Measurements from ENCODE around the gene MACC1. TPM values are rescaled to one million over a fixed set of nuclear protein-coding genes. Genes with fewer than 3 reads are reported as not detected.

The MACC1 gene
- total and polyA plus RNA-seq, 2 of the 13 experiments (the other 11 are each of a cell fraction or from before 2014, with no cell fraction given), result 0.04 TPM; not detected in 1

GRCh38 chr7:20219062-20219445 lies 1.9 kb upstream of the MACC1 start:
- no peaks in the 10 kb centered on the region for H4K20me1 ChIP-seq (ENCODE audit: insufficient read depth, low read length)
- H3K27ac ChIP-seq (ENCODE audit: extremely low read length, insufficient read depth, low read length), result peak overlapping the region; percentile 90
- in situ Hi-C loops (cut with HindIII; ENCODE audit: extremely low pct_ligation_motif_present, low pct_unique_long_range_greater_than_20kb) (no loop called here), intact Hi-C loops (cut with micrococcal nuclease; ENCODE audit: unreplicated experiment) (loop anchor here (5.0 kb wide), 1 partner anchor 113 kb away; the partner anchor contains the start of gene ITGB8)
- DNase-seq (ENCODE audit: low spot score) (no peak), FAIRE-seq (no peak), ATAC-seq (peak; percentile 17)
- no peaks in the 10 kb centered on the region for H3K79me2 ChIP-seq (ENCODE audit: insufficient read depth, low read length)
- H3K27me3 ChIP-seq (ENCODE audit: control insufficient read depth in 1 of 2, insufficient read depth in 2 of 2, low read length in 2 of 2), result no peaks in the 10 kb centered on the region
- no TSS peak for BruUV-seq (replicated peaks)
- TF ChIP-seq, protein P1, sequence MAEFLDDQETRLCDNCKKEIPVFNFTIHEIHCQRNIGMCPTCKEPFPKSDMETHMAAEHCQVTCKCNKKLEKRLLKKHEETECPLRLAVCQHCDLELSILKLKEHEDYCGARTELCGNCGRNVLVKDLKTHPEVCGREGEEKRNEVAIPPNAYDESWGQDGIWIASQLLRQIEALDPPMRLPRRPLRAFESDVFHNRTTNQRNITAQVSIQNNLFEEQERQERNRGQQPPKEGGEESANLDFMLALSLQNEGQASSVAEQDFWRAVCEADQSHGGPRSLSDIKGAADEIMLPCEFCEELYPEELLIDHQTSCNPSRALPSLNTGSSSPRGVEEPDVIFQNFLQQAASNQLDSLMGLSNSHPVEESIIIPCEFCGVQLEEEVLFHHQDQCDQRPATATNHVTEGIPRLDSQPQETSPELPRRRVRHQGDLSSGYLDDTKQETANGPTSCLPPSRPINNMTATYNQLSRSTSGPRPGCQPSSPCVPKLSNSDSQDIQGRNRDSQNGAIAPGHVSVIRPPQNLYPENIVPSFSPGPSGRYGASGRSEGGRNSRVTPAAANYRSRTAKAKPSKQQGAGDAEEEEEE (CRISPR knock-in tag; IDR thresholded peaks at IDR 0.05; ENCODE audit: borderline replicate concordance), result 0 out of 2 replicates have a peak, but pooled peaks have one; percentile 14
- TF ChIP-seq ZNF451 (CRISPR knock-in tag; IDR thresholded peaks at IDR 0.05) (no peak), ZNF768 (CRISPR knock-in tag; IDR thresholded peaks at IDR 0.05) (no peak), JDP2 (CRISPR knock-in tag; IDR thresholded peaks at IDR 0.05; ENCODE audit: borderline replicate concordance) (no peak), NONO (IDR thresholded peaks at IDR 0.05) (no peak), NONO (CRISPR knock-in tag; conservative IDR thresholded peaks at IDR 0.05) (no peak), NFIC (IDR thresholded peaks at IDR 0.05; ENCODE audit: low read length) (no peak), ZNF12 (CRISPR knock-in tag; IDR thresholded peaks at IDR 0.05) (0 out of 2 replicates have a peak, but pooled peaks have one; percentile 3), ZBTB21 (CRISPR knock-in tag; IDR thresholded peaks at IDR 0.05) (no peak), CHD4 (IDR thresholded peaks at IDR 0.05; ENCODE audit: borderline replicate concordance, low read length) (0 out of 2 replicates have a peak, but pooled peaks have one; percentile 8), ZNF605 (CRISPR knock-in tag; IDR thresholded peaks at IDR 0.05) (0 out of 2 replicates have a peak, but pooled peaks have one; percentile 1), CBX5 (CRISPR knock-in tag; IDR thresholded peaks at IDR 0.05; ENCODE audit: borderline replicate concordance) (no peak)
- TF ChIP-seq, protein P2, sequence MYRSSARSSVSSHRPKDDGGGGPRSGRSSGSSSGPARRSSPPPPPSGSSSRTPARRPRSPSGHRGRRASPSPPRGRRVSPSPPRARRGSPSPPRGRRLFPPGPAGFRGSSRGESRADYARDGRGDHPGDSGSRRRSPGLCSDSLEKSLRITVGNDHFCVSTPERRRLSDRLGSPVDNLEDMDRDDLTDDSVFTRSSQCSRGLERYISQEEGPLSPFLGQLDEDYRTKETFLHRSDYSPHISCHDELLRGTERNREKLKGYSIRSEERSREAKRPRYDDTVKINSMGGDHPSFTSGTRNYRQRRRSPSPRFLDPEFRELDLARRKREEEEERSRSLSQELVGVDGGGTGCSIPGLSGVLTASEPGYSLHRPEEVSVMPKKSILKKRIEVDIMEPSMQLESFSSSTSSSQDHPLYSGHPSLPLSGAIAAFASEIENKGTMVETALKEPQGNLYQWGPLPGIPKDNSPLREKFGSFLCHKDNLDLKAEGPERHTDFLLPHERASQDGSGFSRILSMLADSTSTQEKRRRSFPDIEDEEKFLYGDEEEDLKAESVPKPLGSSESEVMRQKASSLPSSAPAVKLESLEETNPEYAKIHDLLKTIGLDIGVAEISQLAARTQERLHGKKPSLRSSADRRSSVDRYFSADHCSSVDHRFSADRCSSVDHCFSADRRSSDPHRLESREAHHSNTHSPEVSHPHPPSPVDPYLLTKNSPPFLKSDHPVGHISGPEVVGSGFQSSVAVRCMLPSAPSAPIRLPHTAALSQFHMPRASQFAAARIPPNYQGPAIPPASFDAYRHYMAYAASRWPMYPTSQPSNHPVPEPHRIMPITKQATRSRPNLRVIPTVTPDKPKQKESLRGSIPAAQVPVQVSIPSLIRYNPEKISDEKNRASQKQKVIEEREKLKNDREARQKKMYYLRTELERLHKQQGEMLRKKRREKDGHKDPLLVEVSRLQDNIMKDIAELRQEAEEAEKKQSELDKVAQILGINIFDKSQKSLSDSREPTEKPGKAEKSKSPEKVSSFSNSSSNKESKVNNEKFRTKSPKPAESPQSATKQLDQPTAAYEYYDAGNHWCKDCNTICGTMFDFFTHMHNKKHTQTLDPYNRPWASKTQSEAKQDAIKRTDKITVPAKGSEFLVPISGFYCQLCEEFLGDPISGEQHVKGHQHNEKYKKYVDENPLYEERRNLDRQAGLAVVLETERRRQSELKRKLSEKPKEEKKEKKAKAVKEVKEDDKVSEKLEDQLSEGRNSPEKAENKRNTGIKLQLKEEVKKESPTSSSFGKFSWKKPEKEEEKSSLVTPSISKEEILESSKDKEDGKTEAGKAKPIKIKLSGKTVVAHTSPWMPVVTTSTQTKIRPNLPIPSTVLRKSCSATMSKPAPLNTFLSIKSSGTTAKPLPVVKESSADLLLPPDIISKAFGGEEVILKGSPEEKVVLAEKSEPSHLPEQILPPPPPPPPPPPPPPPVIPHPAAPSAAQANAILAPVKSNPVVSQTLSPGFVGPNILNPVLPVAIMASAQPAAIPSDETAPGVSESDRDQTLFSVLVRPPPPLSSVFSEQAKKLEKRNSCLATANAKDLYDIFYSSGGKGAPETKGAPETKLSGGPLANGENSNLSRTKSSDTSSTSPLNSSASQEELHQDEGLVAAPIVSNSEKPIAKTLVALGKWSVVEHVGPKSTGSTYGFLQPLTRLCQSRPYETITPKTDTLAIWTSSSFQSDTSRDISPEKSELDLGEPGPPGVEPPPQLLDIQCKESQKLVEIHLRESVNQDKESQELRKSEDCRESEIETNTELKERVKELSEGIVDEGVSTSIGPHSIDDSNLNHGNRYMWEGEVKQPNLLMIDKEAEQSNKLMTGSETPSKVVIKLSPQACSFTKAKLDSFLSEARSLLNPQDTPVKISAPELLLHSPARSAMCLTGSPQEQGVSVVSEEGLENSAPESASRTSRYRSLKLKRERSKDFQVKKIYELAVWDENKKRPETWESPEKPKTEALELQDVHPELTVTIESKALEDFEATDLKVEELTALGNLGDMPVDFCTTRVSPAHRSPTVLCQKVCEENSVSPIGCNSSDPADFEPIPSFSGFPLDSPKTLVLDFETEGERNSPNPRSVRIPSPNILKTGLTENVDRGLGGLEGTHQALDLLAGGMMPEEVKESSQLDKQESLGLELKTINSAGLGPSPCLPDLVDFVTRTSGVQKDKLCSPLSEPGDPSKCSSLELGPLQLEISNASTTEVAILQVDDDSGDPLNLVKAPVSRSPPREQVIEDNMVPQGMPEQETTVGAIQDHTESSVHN (CRISPR knock-in tag; IDR thresholded peaks at IDR 0.05), result no peak
- WGBS (ENCODE audit: low lambda C conversion rate), result 53% methylated on average over 3 of the region's 3 CpGs
- peak overlapping the region; percentile 69 for H3K4me2 ChIP-seq (ENCODE audit: low read depth, low read length)
- CTCF ChIA-PET (ENCODE audit: low intra/inter-chr PET ratio, low total read pairs), result no interaction called here
- H3K36me3 ChIP-seq (replicated peaks in 1 of 2; ENCODE audit: control insufficient read depth in 1 of 2, insufficient read depth in 2 of 2, low read length in 2 of 2), result no peaks in the 10 kb centered on the region
- POLR2A ChIA-PET, result interaction anchor here (1.7 to 2.0 kb wide), 3 partner anchors 19 to 510 kb away, joined by 5 to 8 read pairs (median 6); partner anchors contain the start of genes ITGB8 and POLR1F
- H2AFZ ChIP-seq (ENCODE audit: low read length), result no peak overlapping the region
- H3K4me1 ChIP-seq (ENCODE audit: insufficient read depth, low read length), result peaks cover 44% of the 10 kb centered on the region
- H3K9ac ChIP-seq (ENCODE audit: insufficient read depth, low read depth, low read length), result peak overlapping the region; percentile 50
- H3K9me3 ChIP-seq (ENCODE audit: low read length), result no peaks in the 10 kb centered on the region
- H3K4me3 ChIP-seq (replicated peaks in 1 of 3; ENCODE audit: insufficient read depth in 1 of 3, low read depth in 2 of 3, low read length in 3 of 3), result peak overlapping the region in 1 of 3 experiments; percentile 3; a peak in 1 of 6 replicates
